ENCODE results near the gene RPL19. TPM values are rescaled to one million over a fixed set of nuclear protein-coding genes. Genes with fewer than 3 reads are reported as not detected.

RPL19 gene
- total and polyA plus RNA-seq, 11 donors = 836 to 2,599 (median 1,138) TPM

GRCh38 chr17:39174920-39175694 is 25.0 kb upstream of the RPL19 start:
- intact Hi-C loops (cut with DNase I) = loop anchor here in 3 of 10 donors (5.0 kb wide), 1 partner anchor 193 kb away; no protein-coding TSS in a partner anchor
- TF ChIP-seq POLR2A (IDR thresholded peaks at IDR 0.05) (no peak), CTCF (IDR thresholded peaks at IDR 0.05) (peak; percentile 69 to 95 (median 90))
- H3K27ac ChIP-seq = no peak overlapping the region

GRCh38 chr17:39175695-39176093 is 24.4 kb upstream of the RPL19 start:
- no peaks in the 10 kb centered on the region for H3K27me3 ChIP-seq
- no peak for DNase-seq
- no peak for TF ChIP-seq CTCF (IDR thresholded peaks at IDR 0.05)
- TF ChIP-seq POLR2A (IDR thresholded peaks at IDR 0.05) = no peak
- no peak overlapping the region for H3K4me3 ChIP-seq
- H3K4me1 ChIP-seq = peaks cover 0 to 13% (median 2%) of the 10 kb centered on the region in 12 donors
- ATAC-seq = no peak
- WGBS, 4 donors = 61 to 68% (median 67%) methylated on average over 10 of the region's 10 CpGs
- H3K27ac ChIP-seq = no peak overlapping the region
- peaks cover 0 to 26% (median 9%) of the 10 kb centered on the region in 9 donors for H3K36me3 ChIP-seq
- H3K9me3 ChIP-seq = no peaks in the 10 kb centered on the region
- intact Hi-C loops (cut with DNase I) = loop anchor here in 2 of 10 donors (5.0 kb wide), 1 partner anchor 193 kb away; no protein-coding TSS in a partner anchor

More at GRCh38 chr17:39174920-39175694, 25.0 kb upstream of the RPL19 start:
- Histone ChIP-seq H3K27me3 (no peaks in the 10 kb centered on the region), H3K4me1 (peaks cover 0 to 13% (median 2%) of the 10 kb centered on the region in 12 donors), H3K9me3 (no peaks in the 10 kb centered on the region), H3K4me3 (peak overlapping the region in 6 of 12 donors; percentile 6 to 38 (median 17)), H3K36me3 (peaks cover 0 to 20% (median 7%) of the 10 kb centered on the region in 9 donors)
- ATAC-seq = peak; percentile 34 to 86 (median 75)
- 46 to 57% (median 50%) methylated on average over 28 to 35 of the region's 35 CpGs for WGBS, 4 donors
- DNase-seq = peak; percentile 75 to 89 (median 79)

- no peak overlapping the region for H3K27ac ChIP-seq
- 91 to 93% (median 93%) methylated on average over 12 of the region's 12 CpGs for WGBS, 4 donors
- H3K4me1 ChIP-seq = peaks cover 0 to 13% (median 2%) of the 10 kb centered on the region in 12 donors
- peaks cover 0 to 41% (median 11%) of the 10 kb centered on the region in 9 donors for H3K36me3 ChIP-seq
- intact Hi-C loops (cut with DNase I) = loop anchor here in 2 of 10 donors (5.0 kb wide), 1 partner anchor 195 kb away; no protein-coding TSS in a partner anchor
- H3K27me3 ChIP-seq = no peaks in the 10 kb centered on the region
- no peak overlapping the region for H3K4me3 ChIP-seq
- ATAC-seq (no peak), DNase-seq (no peak)
- TF ChIP-seq CTCF (IDR thresholded peaks at IDR 0.05) (no peak), POLR2A (IDR thresholded peaks at IDR 0.05) (no peak)
- H3K9me3 ChIP-seq = no peaks in the 10 kb centered on the region
Observed at GRCh38 chr17:39177256-39177655, 22.8 kb upstream of the RPL19 start.

- Histone ChIP-seq H3K27me3 (no peaks in the 10 kb centered on the region), H3K4me1 (peaks cover 0 to 13% (median 2%) of the 10 kb centered on the region in 12 donors), H3K9me3 (no peaks in the 10 kb centered on the region), H3K4me3 (no peak overlapping the region), H3K27ac (no peak overlapping the region), H3K36me3 (peaks cover 0 to 54% (median 21%) of the 10 kb centered on the region in 9 donors)
- ATAC-seq = no peak
- 83 to 91% (median 90%) methylated on average over 4 of the region's 4 CpGs for WGBS, 4 donors
- intact Hi-C loops (cut with DNase I) = loop anchor here in 2 of 10 donors (5.0 kb wide), 1 partner anchor 196 kb away; no protein-coding TSS in a partner anchor
- no peak for TF ChIP-seq CTCF (IDR thresholded peaks at IDR 0.05)
- no peak for TF ChIP-seq POLR2A (IDR thresholded peaks at IDR 0.05)
- DNase-seq = no peak
Observed at GRCh38 chr17:39178536-39178935, 21.5 kb upstream of the RPL19 start.
